Mammary epithelial cell (primary cell): ENCODE data around the gene FOXK1.

ENCODE experiments used
- CTCF ChIP-seq, 2 donors: IDR thresholded peaks in 1 of 2; conservative IDR thresholded peaks in 1 of 2; 2 replicates each; pipeline ENCODE4 v1.5.1; 2011 to 2012; ENCODE audit warnings: inconsistent platforms in 2 of 2, low read length in 2 of 2, mild to moderate bottlenecking in 2 of 2, control low read depth in 1 of 2, low read depth in 1 of 2; ENCODE audit not compliant: insufficient read depth in 1 of 2; ENCODE audit errors: extremely low read depth in 1 of 2
- EZH2 ChIP-seq: IDR thresholded peaks from 2 replicates; pipeline ENCODE4 v1.6.1; 2012; ENCODE audit warnings: low read length, inconsistent platforms, borderline replicate concordance

- no peak for TF ChIP-seq CTCF (conservative IDR thresholded peaks at IDR 0.05 in 1 of 2, IDR thresholded peaks at IDR 0.05 in 1 of 2; ENCODE audit: extremely low read depth in 1 of 2, insufficient read depth in 1 of 2, low read depth in 1 of 2, low read length in 2 of 2)
- TF ChIP-seq EZH2, result no peak
Observed at GRCh38 chr7:4764402-4765007, 82.4 kb downstream of the FOXK1 start.
